Measurements from ENCODE around the gene ATP5F1D. TPM values are rescaled to one million over a fixed set of nuclear protein-coding genes. Genes with fewer than 3 reads are reported as not detected.

The ATP5F1D gene
- total and polyA plus RNA-seq, 2 donors (not counting 1 experiment from before 2014, with no cell fraction given): 150 to 166 TPM

GRCh38 chr19:1247748-1248138 is 6.2 kb downstream of the ATP5F1D start:
- no peak overlapping the region for H2AFZ ChIP-seq (ENCODE audit: insufficient read depth, low read depth, low read length, poor library complexity, severe bottlenecking)
- CTCF ChIA-PET: interaction anchor here (8.0 kb wide), 1 partner anchor 17 kb away, joined by 658 read pairs; the partner anchor contains the start of gene CIRBP

More at GRCh38 chr19:1247748-1248138, 6.2 kb downstream of the ATP5F1D start:
- TF ChIP-seq EZH2 (IDR thresholded peaks at IDR 0.05; ENCODE audit: borderline replicate concordance, insufficient read depth, low read depth, low read length, poor library complexity, severe bottlenecking) (no peak), CTCF (IDR thresholded peaks at IDR 0.05) (no peak)
- no peaks in the 10 kb centered on the region for H3K27me3 ChIP-seq (replicated peaks in 1 of 4; ENCODE audit: control extremely low read depth in 1 of 4, control insufficient read depth in 3 of 4, insufficient read depth in 4 of 4, low read length in 3 of 4)
- peaks cover 37% of the 10 kb centered on the region for H4K20me1 ChIP-seq (ENCODE audit: control insufficient read depth, insufficient read depth, low read length, poor library complexity, severe bottlenecking)
- peaks cover 0 to 10% of the 10 kb centered on the region in 2 experiments for H3K36me3 ChIP-seq (replicated peaks in 1 of 2; ENCODE audit: control extremely low read depth in 1 of 2, control insufficient read depth in 1 of 2, extremely low read depth in 1 of 2, insufficient read depth in 2 of 2, low read length in 1 of 2)
- POLR2A ChIA-PET: interaction anchor here (7.8 kb wide), 1 partner anchor 17 kb away, joined by 402 read pairs; the partner anchor contains the start of gene CIRBP
- Mint-ChIP-seq H3K27me3 (no peaks in the 10 kb centered on the region), H3K27ac (peak overlapping the region; percentile 53), H3K4me3 (peak overlapping the region; percentile 41), H3K4me1 (peaks cover 25% of the 10 kb centered on the region), H3K9me3 (ENCODE audit: insufficient read depth) (no peaks in the 10 kb centered on the region)
- peak overlapping the region; percentile 88 for H3K9ac ChIP-seq (ENCODE audit: low read length)
- H3K9me3 ChIP-seq (ENCODE audit: control extremely low read depth in 1 of 3, control insufficient read depth in 2 of 3, insufficient read depth in 1 of 3, low read length in 2 of 3): no peaks in the 10 kb centered on the region
- H3K27ac ChIP-seq (ENCODE audit: low read length in 2 of 2): peak overlapping the region; percentile 84 to 90
- peak overlapping the region; percentile 99 for H3K4me2 ChIP-seq (replicated peaks; ENCODE audit: low read depth, low read length, poor library complexity, severe bottlenecking)
- peaks cover 37% of the 10 kb centered on the region for H3K79me2 ChIP-seq (ENCODE audit: control insufficient read depth, insufficient read depth, low read length)
- H3K4me3 ChIP-seq (ENCODE audit: control extremely low read depth in 1 of 5, extremely low read depth in 1 of 5, insufficient read depth in 1 of 5, low read depth in 2 of 5, low read length in 4 of 5): peak overlapping the region in 4 of 5 experiments; percentile 41 to 71 (median 62)
- H3K4me1 ChIP-seq (ENCODE audit: control insufficient read depth in 2 of 2, insufficient read depth in 2 of 2, low read length in 2 of 2): peaks cover 24 to 52% of the 10 kb centered on the region in 2 donors
- DNase-seq (no peak), ATAC-seq (ENCODE audit: low read depth) (no peak)
- intact Hi-C loops (cut with micrococcal nuclease): loop anchor here (10.0 kb wide), 3 partner anchors 223 to 1937 kb away; partner anchors contain the start of genes CNN2, NCLN, RNU6-2 and TMEM259
- WGBS (ENCODE audit: insufficient coverage): 61% methylated on average over 5 of the region's 8 CpGs
